Ovary (tissue), 3 donors: ENCODE data around the gene PCIF1.

Experiments used
- CTCF ChIP-seq, 3 donors: fragments of 450-650 bp in 2 of 3; fragments of 200-600 bp in 1 of 3; IDR thresholded peaks; one replicate each; pipeline versions ENCODE4 v1.5.1 to v1.8.0; 2016 to 2022; ENCODE audit warnings: antibody characterized with exemption in 3 of 3, mild to moderate bottlenecking in 1 of 3
- EP300 ChIP-seq: sonication (generic); formaldehyde crosslinking; IDR thresholded peaks from one replicate; pipeline ENCODE4 v1.6.1; 2017; ENCODE audit warnings: antibody characterized with exemption
- POLR2A ChIP-seq: fragments of 450-650 bp; IDR thresholded peaks from one replicate; pipeline ENCODE4 v1.6.1; 2017; ENCODE audit warnings: antibody characterized with exemption, mild to moderate bottlenecking, moderate library complexity
- donor health status: DM: no; HTN: no; CAD: no.

GRCh38 chr20:45911486-45912343 is 22.8 kb upstream of the PCIF1 start, which contains the start of gene PLTP:
- TF ChIP-seq CTCF (IDR thresholded peaks at IDR 0.05) (no peak), POLR2A (peak; percentile 42), EP300 (no peak)
